Measurements from ENCODE around the gene SEC22C. TPM values are rescaled to one million over a fixed set of nuclear protein-coding genes. Genes with fewer than 3 reads are reported as not detected.
A peak's percentile ranks its signal among the peaks of the same experiment; 100 is the strongest.

The SEC22C gene
- 63.8 and 73.3 TPM in 2 replicates for total RNA-seq

DNA sequence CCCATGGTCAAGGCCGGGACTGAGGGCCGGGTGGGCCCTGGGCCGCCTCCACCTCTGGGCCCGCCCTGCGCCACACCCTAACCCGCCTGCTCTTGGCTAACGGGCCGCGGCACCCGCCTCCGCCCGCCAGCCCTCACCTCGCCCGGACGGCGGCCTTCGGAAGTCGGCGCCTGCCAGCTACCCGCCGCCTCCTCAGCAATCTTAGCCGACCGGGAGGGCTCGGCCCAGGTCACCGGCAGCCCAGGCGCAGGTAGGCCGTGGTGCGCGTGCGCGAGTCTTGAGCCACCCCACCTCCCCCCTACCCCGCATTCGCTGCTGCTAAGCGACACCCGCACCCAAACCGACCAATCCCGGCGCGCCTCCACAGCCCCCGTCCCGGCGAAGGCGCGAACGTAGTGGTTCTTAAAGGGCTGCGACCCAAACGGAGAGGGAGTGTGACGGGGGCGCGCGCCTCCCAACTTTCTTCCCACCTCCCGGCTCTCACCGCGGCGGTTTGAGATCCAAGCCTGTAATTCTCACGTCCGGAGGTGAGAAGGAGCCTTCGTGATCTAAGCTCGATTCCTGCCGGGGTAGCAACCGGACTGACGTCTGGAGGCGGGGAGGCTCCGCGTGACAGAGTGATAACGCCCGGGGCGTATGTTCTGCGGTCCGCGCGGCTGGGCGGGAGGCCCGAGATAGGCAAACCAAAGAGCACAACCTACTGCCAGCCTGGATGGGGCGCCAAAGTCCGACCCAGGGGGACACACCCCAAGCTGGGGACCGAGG lies at the start of gene SEC22C:
TSS of gene SEC22C (minus strand) at position 259 of the 765 bp plus-strand sequence. CDS start 12,921 bp downstream, outside the sequence.
- Histone ChIP-seq H3K4me3 (ENCODE audit: low read depth, low read length) (peak within 1 kb of the TSS; percentile 73), H3K36me3 (ENCODE audit: control insufficient read depth, insufficient read depth, low read length) (no peaks in the 10 kb centered on the region), H3K27me3 (ENCODE audit: control insufficient read depth, insufficient read depth, low read length) (no peaks in the 10 kb centered on the region)
- DNase-seq (ENCODE audit: low read depth), result peak; percentile 65
- no peak for TF ChIP-seq CTCF (IDR thresholded peaks at IDR 0.05; ENCODE audit: insufficient read depth, low read length, poor library complexity, severe bottlenecking)

DNA sequence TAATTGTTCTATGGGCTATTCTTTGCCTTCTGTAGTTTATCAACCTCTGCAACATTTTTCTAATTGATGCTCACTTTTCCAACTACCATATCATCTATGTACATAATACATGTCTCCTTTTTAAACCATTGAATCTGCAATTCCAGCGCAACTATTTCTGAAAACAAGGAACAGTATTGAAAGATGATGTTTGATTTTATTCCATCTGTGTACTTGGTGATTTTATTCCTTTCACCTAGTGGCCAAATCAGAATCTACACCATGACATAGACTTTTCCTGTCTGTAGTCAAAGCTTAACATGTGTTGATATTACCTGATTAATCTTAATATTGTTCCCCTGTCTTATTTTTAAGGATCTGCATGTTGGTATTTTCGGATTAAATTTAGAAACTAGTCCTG lies 31.7 kb upstream of the SEC22C start:
- DNase-seq (ENCODE audit: low read depth), result no peak
- no peaks in the 10 kb centered on the region for H3K27me3 ChIP-seq (ENCODE audit: control insufficient read depth, insufficient read depth, low read length)
- no peak overlapping the region for H3K4me3 ChIP-seq (ENCODE audit: low read depth, low read length)
- TF ChIP-seq CTCF (IDR thresholded peaks at IDR 0.05; ENCODE audit: insufficient read depth, low read length, poor library complexity, severe bottlenecking), result peak; percentile 49
- no peaks in the 10 kb centered on the region for H3K36me3 ChIP-seq (ENCODE audit: control insufficient read depth, insufficient read depth, low read length)

DNA sequence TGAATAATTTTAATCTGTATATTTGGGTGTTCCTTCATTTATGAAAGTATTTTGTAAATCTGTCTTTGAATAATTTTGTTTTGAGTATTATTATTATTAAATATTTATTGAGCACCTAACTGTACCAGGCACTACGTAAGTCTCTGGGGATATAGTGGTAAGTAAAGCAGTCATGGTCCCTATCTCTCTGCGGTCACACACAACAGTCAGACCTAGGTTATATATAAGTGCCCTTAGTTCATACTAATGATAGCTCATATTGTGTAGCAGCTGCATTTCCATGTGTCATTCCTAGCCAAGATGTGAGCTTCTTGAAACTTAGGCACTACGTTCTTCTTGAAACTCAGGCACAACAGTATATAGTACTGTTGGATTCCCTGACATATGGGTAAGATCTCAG lies 31.2 kb upstream of the SEC22C start:
- no peak for TF ChIP-seq CTCF (IDR thresholded peaks at IDR 0.05; ENCODE audit: insufficient read depth, low read length, poor library complexity, severe bottlenecking)
- Histone ChIP-seq H3K27me3 (ENCODE audit: control insufficient read depth, insufficient read depth, low read length) (no peaks in the 10 kb centered on the region), H3K4me3 (ENCODE audit: low read depth, low read length) (no peak overlapping the region), H3K36me3 (ENCODE audit: control insufficient read depth, insufficient read depth, low read length) (no peaks in the 10 kb centered on the region)
- no peak for DNase-seq (ENCODE audit: low read depth)

GRCh38 chr3:42612217-42612616 lies 30.4 kb upstream of the SEC22C start:
- no peak for TF ChIP-seq CTCF (IDR thresholded peaks at IDR 0.05; ENCODE audit: insufficient read depth, low read length, poor library complexity, severe bottlenecking)
- Histone ChIP-seq H3K27me3 (ENCODE audit: control insufficient read depth, insufficient read depth, low read length) (no peaks in the 10 kb centered on the region), H3K36me3 (ENCODE audit: control insufficient read depth, insufficient read depth, low read length) (no peaks in the 10 kb centered on the region), H3K4me3 (ENCODE audit: low read depth, low read length) (no peak overlapping the region)
- DNase-seq (ENCODE audit: low read depth), result no peak

DNA sequence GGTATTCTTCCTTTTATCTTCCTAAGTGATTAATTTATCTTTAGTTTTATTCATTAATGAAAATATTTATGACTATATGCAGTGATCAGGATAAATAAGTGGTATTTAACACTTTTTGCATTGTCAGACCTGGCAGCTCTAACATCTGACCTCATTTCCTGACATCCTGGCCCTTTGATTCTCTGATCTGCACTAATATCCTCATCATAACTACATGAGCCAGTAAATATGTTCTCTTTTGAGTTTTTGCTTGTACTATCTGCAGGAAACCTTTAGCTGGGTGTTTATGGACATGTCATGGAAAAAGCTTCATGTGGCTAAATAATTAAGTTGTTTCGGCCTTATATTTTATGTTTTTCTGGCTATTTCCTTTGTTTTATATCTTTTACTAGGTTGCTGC lies 29.2 kb upstream of the SEC22C start:
- no peak for TF ChIP-seq CTCF (IDR thresholded peaks at IDR 0.05; ENCODE audit: insufficient read depth, low read length, poor library complexity, severe bottlenecking)
- no peaks in the 10 kb centered on the region for H3K27me3 ChIP-seq (ENCODE audit: control insufficient read depth, insufficient read depth, low read length)
- no peak for DNase-seq (ENCODE audit: low read depth)
- H3K4me3 ChIP-seq (ENCODE audit: low read depth, low read length), result no peak overlapping the region
- H3K36me3 ChIP-seq (ENCODE audit: control insufficient read depth, insufficient read depth, low read length), result no peaks in the 10 kb centered on the region

- Histone ChIP-seq H3K36me3 (ENCODE audit: control insufficient read depth, insufficient read depth, low read length) (no peaks in the 10 kb centered on the region), H3K4me3 (ENCODE audit: low read depth, low read length) (no peak overlapping the region), H3K27me3 (ENCODE audit: control insufficient read depth, insufficient read depth, low read length) (no peaks in the 10 kb centered on the region)
- DNase-seq (ENCODE audit: low read depth), result no peak
- TF ChIP-seq CTCF (IDR thresholded peaks at IDR 0.05; ENCODE audit: insufficient read depth, low read length, poor library complexity, severe bottlenecking), result no peak
Observed at GRCh38 chr3:42608581-42608980, 26.8 kb upstream of the SEC22C start.
